ENCODE data around the gene SEL1L3. TPM values are rescaled to one million over a fixed set of nuclear protein-coding genes. Genes with fewer than 3 reads are reported as not detected.

The SEL1L3 gene
- total RNA-seq, 2 donors from 2014 or later, result 9.5 to 9.7 TPM

GRCh38 chr4:25803720-25804225 is 59.0 kb downstream of the SEL1L3 start:
- intact Hi-C loops (cut with DNase I), result no loop called here
- no peak for DNase-seq (ENCODE audit: low spot score)

- intact Hi-C loops (cut with DNase I), result no loop called here
- no peak for DNase-seq (ENCODE audit: low spot score)
Observed at GRCh38 chr4:25801594-25801993, 61.2 kb downstream of the SEL1L3 start.

GRCh38 chr4:25800245-25800644 is 62.5 kb downstream of the SEL1L3 start:
- intact Hi-C loops (cut with DNase I), result no loop called here
- no peak for DNase-seq (ENCODE audit: low spot score)

GRCh38 chr4:25799522-25799921 is 63.3 kb downstream of the SEL1L3 start:
- no peak for DNase-seq (ENCODE audit: low spot score)
- intact Hi-C loops (cut with DNase I), result no loop called here

- no peak for DNase-seq (ENCODE audit: low spot score)
- intact Hi-C loops (cut with DNase I), result no loop called here
Observed at GRCh38 chr4:25797136-25797535, 65.7 kb downstream of the SEL1L3 start.

GRCh38 chr4:25795566-25796454 is 67.0 kb downstream of the SEL1L3 start:
- DNase-seq (ENCODE audit: low spot score), result no peak
- intact Hi-C loops (cut with DNase I), result no loop called here

GRCh38 chr4:25795091-25795490 is 67.7 kb downstream of the SEL1L3 start:
- DNase-seq (ENCODE audit: low spot score), result no peak
- intact Hi-C loops (cut with DNase I), result no loop called here

- no peak for DNase-seq (ENCODE audit: low spot score)
- intact Hi-C loops (cut with DNase I), result no loop called here
Observed at GRCh38 chr4:25792876-25793275, 69.9 kb downstream of the SEL1L3 start.

GRCh38 chr4:25792200-25792791 is 70.5 kb downstream of the SEL1L3 start:
- intact Hi-C loops (cut with DNase I), result no loop called here
- no peak for DNase-seq (ENCODE audit: low spot score)

GRCh38 chr4:25790024-25790423 is 72.8 kb downstream of the SEL1L3 start:
- intact Hi-C loops (cut with DNase I), result no loop called here
- no peak for DNase-seq (ENCODE audit: low spot score)

GRCh38 chr4:25788703-25789238 is 74.0 kb downstream of the SEL1L3 start:
- DNase-seq (ENCODE audit: low spot score), result no peak
- intact Hi-C loops (cut with DNase I), result no loop called here

GRCh38 chr4:25786497-25787065 is 76.2 kb downstream of the SEL1L3 start:
- DNase-seq (ENCODE audit: low spot score), result no peak
- intact Hi-C loops (cut with DNase I), result no loop called here

GRCh38 chr4:25783943-25784342 is 78.8 kb downstream of the SEL1L3 start:
- intact Hi-C loops (cut with DNase I), result no loop called here
- DNase-seq (ENCODE audit: low spot score), result no peak

GRCh38 chr4:25783126-25783525 is 79.7 kb downstream of the SEL1L3 start:
- no peak for DNase-seq (ENCODE audit: low spot score)
- intact Hi-C loops (cut with DNase I), result no loop called here

- intact Hi-C loops (cut with DNase I), result no loop called here
- no peak for DNase-seq (ENCODE audit: low spot score)
Observed at GRCh38 chr4:25782482-25782881, 80.3 kb downstream of the SEL1L3 start.

- DNase-seq (ENCODE audit: low spot score), result no peak
- intact Hi-C loops (cut with DNase I), result no loop called here
Observed at GRCh38 chr4:25779021-25779420, 83.8 kb downstream of the SEL1L3 start.

- no peak for DNase-seq (ENCODE audit: low spot score)
- intact Hi-C loops (cut with DNase I), result no loop called here
Observed at GRCh38 chr4:25776795-25777194, 86.0 kb downstream of the SEL1L3 start.

GRCh38 chr4:25775166-25775565 is 87.6 kb downstream of the SEL1L3 start:
- DNase-seq (ENCODE audit: low spot score), result no peak
- intact Hi-C loops (cut with DNase I), result no loop called here

- DNase-seq (ENCODE audit: low spot score), result no peak
- intact Hi-C loops (cut with DNase I), result no loop called here
Observed at GRCh38 chr4:25773358-25773757, 89.4 kb downstream of the SEL1L3 start.

- intact Hi-C loops (cut with DNase I), result no loop called here
Observed at GRCh38 chr4:25771672-25772071, 91.1 kb downstream of the SEL1L3 start.

More at GRCh38 chr4:25771672-25772071, 91.1 kb downstream of the SEL1L3 start:
- no peak for DNase-seq (ENCODE audit: low spot score)

All from posterior vena cava (tissue), 2 donors.